Heart right ventricle (tissue), 16 donors: ENCODE measurements around the gene NIP7. TPM values are rescaled to one million over a fixed set of nuclear protein-coding genes. Genes with fewer than 3 reads are reported as not detected.
A peak's percentile ranks its signal among the peaks of the same experiment; 100 is the strongest.

Experiments used
- ATAC-seq, 8 donors: fragments of 200-7000 bp; cut with Tn5 transposase; one replicate each; pipeline ENCODE4 v1.9.1; 2020; ENCODE audit warnings: mild to moderate bottlenecking in 8 of 8, moderate library complexity in 8 of 8, moderate number of reproducible peaks in 1 of 8
- DNase-seq, 2 donors: peaks; one replicate each; pipeline ENCODE4 v3.0.0-alpha.2; 2020
- H3K27ac ChIP-seq, 10 donors: fragments of 200-600 bp; sonication (generic) in 2 of 10; one replicate each; pipeline versions ENCODE4 v1.5.0 to v1.8.0; 2020 to 2022; ENCODE audit warnings: mild to moderate bottlenecking in 3 of 10
- H3K27me3 ChIP-seq, 7 donors: fragments of 200-600 bp; one replicate each; pipeline ENCODE4 v1.8.0; 2021 to 2022; ENCODE audit warnings: mild to moderate bottlenecking in 2 of 7
- H3K36me3 ChIP-seq, 9 donors: fragments of 200-600 bp; sonication (generic) in 1 of 9; one replicate each; pipeline versions ENCODE4 v1.5.0 to v1.8.0; 2020 to 2022; ENCODE audit warnings: mild to moderate bottlenecking in 2 of 9
- H3K4me1 ChIP-seq, 9 donors: fragments of 200-600 bp; sonication (generic) in 1 of 9; one replicate each; pipeline versions ENCODE4 v1.5.0 to v1.8.0; 2020 to 2022; ENCODE audit warnings: mild to moderate bottlenecking in 4 of 9
- H3K4me3 ChIP-seq, 10 donors: fragments of 200-600 bp; sonication (generic) in 2 of 10; one replicate each; pipeline versions ENCODE4 v1.5.0 to v1.8.0; 2020 to 2022; ENCODE audit warnings: mild to moderate bottlenecking in 7 of 10, moderate library complexity in 2 of 10
- H3K9me3 ChIP-seq, 11 donors: fragments of 200-600 bp in 10 of 11; sonication (generic) in 2 of 11; one replicate each; pipeline versions ENCODE4 v1.5.0 to v1.8.0; 2013 to 2022; ENCODE audit warnings: mild to moderate bottlenecking in 2 of 11, control low read depth in 1 of 11, moderate library complexity in 1 of 11
- CTCF ChIP-seq, 9 donors: fragments of 200-600 bp; sonication (generic) in 2 of 9; IDR thresholded peaks; one replicate each; pipeline versions ENCODE4 v1.5.0 to v1.8.0; 2021 to 2022; ENCODE audit warnings: antibody characterized with exemption in 9 of 9, mild to moderate bottlenecking in 5 of 9, moderate library complexity in 1 of 9
- WGBS, 2 donors: extraction: QIAGEN DNeasy Blood & Tissue Kit; methylation state at CpG; one replicate each; pipeline ENCODE4 v1.1.7; 2013; ENCODE audit warnings: inconsistent platforms in 1 of 2; 5-methylcytosine and 5-hydroxymethylcytosine counted together
- intact Hi-C, 10 donors: fragments of 100-400 bp; cut with DNase I; formaldehyde crosslinking; loops; one replicate each; pipeline versions ENCODE4 v1.11.1 to v1.14.2; 2022
- polyA plus RNA-seq, 2 donors: library from polyadenylated mRNA; stranded (reverse); fragments of 200-250 nt; gene quantifications; one replicate each; pipeline ENCODE4 v1.2.3, GENCODE V29; 2013
- total RNA-seq, 10 donors: library from RNA; stranded (reverse); fragmentation: NEBNext Ultra II Directional in 3 of 10; extraction: Animal tissue kit (Norgen Biotek cat#: 25700) in 3 of 10; gene quantifications; one replicate each; pipeline versions ENCODE4 v1.2.1 to v1.2.4, GENCODE V29; 2021 to 2023
- donor health status: Arrhythmogenic right ventricular cardiomyopathy.
- donor health status: ischemic (EF 13 %, LVEDD 7.1; RV severe dilation, severe dysfunction).
- donor health status: healthy with polysubstance abuse.
- donor health status: DM: no; HTN: yes; CAD: no.
- donor health status: DM: no; HTN: no; CAD: no.
- donor health status: ischemic (EF 25% LVEDD 6.9; RV normal size, moderate dysfunction).
- donor health status: ischemic (EF 25% LVEDD 5.7; RV mildly dilated, moderate dysfunction).
- donor health status: healthy.
- donor health status: DM: yes; HTN: yes; CAD: no.
- donor health status: Ischemic cardiomyopathy.
- donor health status: ischemic (EF 35%, LVEDD 5.7; RV mildly dilated, moderate dysfunction).
- donor health status: nonischemic (EF 11% LVEDD 7.7; RV severe dilation, severe dysfunction).
- donor health status: DM: yes; HTN: yes; CAD: no.
- donor health status: PGD.
- donor health status: ischemic (EF 29% LVEDD 5.4; RV normal size, mild dysfunction).
- donor health status: nonischemic (EF 23%, LVEDD 6.1; RV moderate dilation, normal function).

The NIP7 gene
- total and polyA plus RNA-seq, 12 donors, result 6.1 to 15.8 (median 8.0) TPM

DNA sequence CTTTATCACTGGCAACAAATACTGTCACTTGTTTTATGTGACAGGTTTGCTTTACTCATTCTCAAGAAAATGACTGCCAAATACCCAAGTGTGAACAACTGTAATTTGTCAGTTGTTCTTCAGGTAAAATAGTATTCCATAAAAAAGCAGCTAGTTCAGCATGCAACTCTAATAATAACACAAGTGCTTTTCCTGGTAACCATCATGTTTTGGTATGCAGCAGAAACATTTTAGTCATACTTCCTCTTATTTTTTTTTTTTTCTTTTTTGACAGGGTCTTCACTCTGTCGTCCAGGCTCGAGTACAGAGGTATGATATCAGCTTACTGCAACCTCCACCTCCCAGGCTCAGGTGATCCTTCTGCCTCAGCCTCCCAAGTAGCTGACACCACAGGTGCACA, 41.7 kb downstream of the NIP7 start:
- H3K4me3 ChIP-seq, result no peak overlapping the region
- ATAC-seq, result no peak
- H3K27ac ChIP-seq, result peak overlapping the region in 3 of 10 donors; percentile 3 to 23 (median 3)
- peaks cover 0 to 43% (median 23%) of the 10 kb centered on the region in 9 donors for H3K4me1 ChIP-seq
- intact Hi-C loops, result no loop called here
- H3K36me3 ChIP-seq, result peaks cover 0 to 81% (median 50%) of the 10 kb centered on the region in 9 donors
- no peak for TF ChIP-seq CTCF (IDR thresholded peaks at IDR 0.05)
- 40 to 63% methylated on average over 2 of the region's 2 CpGs for WGBS, 2 donors
- no peak for DNase-seq
- H3K9me3 ChIP-seq, result no peaks in the 10 kb centered on the region
- no peaks in the 10 kb centered on the region for H3K27me3 ChIP-seq

GRCh38 chr16:69382421-69382820, 42.8 kb downstream of the NIP7 start:
- no peak overlapping the region for H3K27ac ChIP-seq
- WGBS, 2 donors, result 98 to 99% methylated on average over 2 of the region's 2 CpGs

DNA sequence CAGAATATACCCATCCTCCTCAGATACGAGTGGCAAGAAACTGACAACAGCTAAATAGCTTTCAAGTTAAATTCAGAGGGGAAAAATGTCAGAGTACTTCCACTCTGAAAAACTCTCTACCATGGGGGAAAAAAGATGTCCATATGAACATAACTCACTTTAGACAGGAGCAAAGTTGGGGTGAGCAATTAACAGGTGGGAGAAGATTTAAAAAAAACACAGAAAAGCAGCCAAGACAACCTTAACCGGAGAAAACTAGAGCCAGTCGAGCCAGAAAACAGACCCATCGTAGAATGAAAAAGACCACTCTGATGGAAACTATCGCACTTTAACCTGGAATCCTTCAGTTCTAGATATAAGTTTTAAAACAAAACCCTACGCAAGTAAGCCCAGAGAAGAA, 45.4 kb downstream of the NIP7 start:
- Histone ChIP-seq H3K27me3 (no peaks in the 10 kb centered on the region), H3K36me3 (peaks cover 0 to 48% (median 23%) of the 10 kb centered on the region in 9 donors), H3K4me1 (peaks cover 0 to 44% (median 24%) of the 10 kb centered on the region in 9 donors), H3K4me3 (peak overlapping the region; percentile 55 to 84 (median 78)), H3K27ac (peak overlapping the region in 9 of 10 donors; percentile 83 to 96 (median 90)), H3K9me3 (no peaks in the 10 kb centered on the region)
- no peak for TF ChIP-seq CTCF (IDR thresholded peaks at IDR 0.05)
- intact Hi-C loops, result loop anchor here in 1 of 10 donors (5.0 kb wide), 1 partner anchor 372 kb away; no protein-coding TSS in a partner anchor
- no peak for ATAC-seq
- WGBS, 2 donors, result 2 to 5% methylated on average over 6 of the region's 6 CpGs
- DNase-seq, result no peak

More at GRCh38 chr16:69382421-69382820, 42.8 kb downstream of the NIP7 start:
- TF ChIP-seq CTCF (IDR thresholded peaks at IDR 0.05), result no peak
- no peak for DNase-seq
- peaks cover 0 to 47% (median 24%) of the 10 kb centered on the region in 9 donors for H3K4me1 ChIP-seq
- no peak overlapping the region for H3K4me3 ChIP-seq
- intact Hi-C loops, result no loop called here
- H3K36me3 ChIP-seq, result peaks cover 0 to 74% (median 45%) of the 10 kb centered on the region in 9 donors
- ATAC-seq, result no peak
- no peaks in the 10 kb centered on the region for H3K27me3 ChIP-seq
- no peaks in the 10 kb centered on the region for H3K9me3 ChIP-seq

- Histone ChIP-seq H3K9me3 (no peaks in the 10 kb centered on the region), H3K36me3 (peaks cover 0 to 32% (median 13%) of the 10 kb centered on the region in 9 donors), H3K27me3 (no peaks in the 10 kb centered on the region), H3K4me1 (peaks cover 0 to 37% (median 22%) of the 10 kb centered on the region in 9 donors), H3K27ac (peak overlapping the region in 3 of 10 donors; percentile 90 to 95 (median 90)), H3K4me3 (peak overlapping the region in 6 of 10 donors; percentile 73 to 84 (median 80))
- intact Hi-C loops, result loop anchor here in 1 of 10 donors (5.0 kb wide), 1 partner anchor 371 kb away; no protein-coding TSS in a partner anchor
- DNase-seq (no peak), ATAC-seq (no peak)
- 81 to 93% methylated on average over 1 of the region's 1 CpG for WGBS, 2 donors
- no peak for TF ChIP-seq CTCF (IDR thresholded peaks at IDR 0.05)
These were observed 47.0 kb downstream of the NIP7 start for GRCh38 chr16:69386596-69386995.

Other genes with a start within 250 kb of the NIP7 start
- gene HAS3, start 234.1 kb upstream of the NIP7 start, total RNA-seq, result 1 to 10 TPM in 1 of 10 donors, under 1 TPM in 9; 0.15 to 1.8 (median 0.38) TPM
- gene HAS3, start 234.1 kb upstream of the NIP7 start, polyA plus RNA-seq, result under 1 TPM; 0.22 to 0.65 TPM
- 10 to 100 TPM; 46.1 to 80.6 (median 55.6) TPM for gene CHTF8, start 207.2 kb upstream of the NIP7 start, total RNA-seq
- gene CHTF8, start 207.2 kb upstream of the NIP7 start, polyA plus RNA-seq, result 10 to 100 TPM; 17.2 to 38.0 TPM
- 10 to 100 TPM; 19.1 to 32.8 (median 26.8) TPM for gene UTP4, start 207.1 kb upstream of the NIP7 start, total RNA-seq
- 10 to 100 TPM; 13.0 to 22.8 TPM for gene UTP4, start 207.1 kb upstream of the NIP7 start, polyA plus RNA-seq
- gene SNTB2, start 152.6 kb upstream of the NIP7 start, total RNA-seq, result 10 to 100 TPM in 3 of 10 donors, 1 to 10 TPM in 7; 8.1 to 15.7 (median 9.5) TPM
- gene SNTB2, start 152.6 kb upstream of the NIP7 start, polyA plus RNA-seq, result 1 to 10 TPM; 3.0 to 4.0 TPM
- 10 to 100 TPM; 24.2 to 35.1 (median 27.7) TPM for gene VPS4A, start 28.4 kb upstream of the NIP7 start, total RNA-seq
- 10 to 100 TPM; 38.8 to 44.6 TPM for gene VPS4A, start 28.4 kb upstream of the NIP7 start, polyA plus RNA-seq
- gene PDF, start 9.2 kb upstream of the NIP7 start, total RNA-seq, result 10 to 100 TPM in 1 of 10 donors, 1 to 10 TPM in 9; 3.9 to 10.7 (median 5.4) TPM
- gene PDF, start 9.2 kb upstream of the NIP7 start, polyA plus RNA-seq, result 1 to 10 TPM; 2.0 to 9.9 TPM
- gene COG8, start 208 bp upstream of the NIP7 start, total RNA-seq, result 10 to 100 TPM; 20.0 to 29.1 (median 23.7) TPM
- gene COG8, start 208 bp upstream of the NIP7 start, polyA plus RNA-seq, result 10 to 100 TPM; 15.7 to 16.8 TPM
- gene TMED6, start 12.0 kb downstream of the NIP7 start, total RNA-seq, result under 1 TPM in 4 of 10 donors, not detected in 6; 0.32 to 0.41 (median 0.38) TPM
- under 1 TPM in 1 of 2 donors, not detected in 1; 0.37 TPM for gene TMED6, start 12.0 kb downstream of the NIP7 start, polyA plus RNA-seq
- gene TERF2, start 46.2 kb downstream of the NIP7 start, total RNA-seq, result 10 to 100 TPM; 19.9 to 31.9 (median 28.3) TPM
- 10 to 100 TPM in 1 of 2 donors, 1 to 10 TPM in 1; 6.7 to 12.8 TPM for gene TERF2, start 46.2 kb downstream of the NIP7 start, polyA plus RNA-seq
- gene CYB5B, start 84.8 kb downstream of the NIP7 start, total RNA-seq, result 10 to 100 TPM; 59.8 to 84.2 (median 72.5) TPM
- gene CYB5B, start 84.8 kb downstream of the NIP7 start, polyA plus RNA-seq, result 10 to 100 TPM; 53.8 to 59.9 TPM
- gene NFAT5, start 226.2 kb downstream of the NIP7 start, total RNA-seq, result 10 to 100 TPM; 14.6 to 23.7 (median 21.5) TPM
- gene NFAT5, start 226.2 kb downstream of the NIP7 start, polyA plus RNA-seq, result 1 to 10 TPM; 1.7 to 5.6 TPM